ENCODE measurements around the gene MAP4K3.

- TF ChIP-seq EP300 (IDR thresholded peaks at IDR 0.05) (no peak), CTCF (IDR thresholded peaks at IDR 0.05) (no peak)
These were observed 12.1 kb downstream of the MAP4K3 start for GRCh38 chr2:39424951-39425350.

All from upper lobe of left lung (tissue), 4 donors.